Stimulated activated CD4-positive, alpha-beta T cell treated with anti-CD3 and anti-CD28 coated beads, Interleukin-2, amount 100 ng/mL, for 48 hours (primary cell): Measurements from ENCODE around the gene ATP12A.

ENCODE experiments used
- DNase-seq, 2 donors: peaks; one replicate each; pipeline ENCODE4 v3.0.0-alpha.2; 2020

The ATP12A gene

DNA sequence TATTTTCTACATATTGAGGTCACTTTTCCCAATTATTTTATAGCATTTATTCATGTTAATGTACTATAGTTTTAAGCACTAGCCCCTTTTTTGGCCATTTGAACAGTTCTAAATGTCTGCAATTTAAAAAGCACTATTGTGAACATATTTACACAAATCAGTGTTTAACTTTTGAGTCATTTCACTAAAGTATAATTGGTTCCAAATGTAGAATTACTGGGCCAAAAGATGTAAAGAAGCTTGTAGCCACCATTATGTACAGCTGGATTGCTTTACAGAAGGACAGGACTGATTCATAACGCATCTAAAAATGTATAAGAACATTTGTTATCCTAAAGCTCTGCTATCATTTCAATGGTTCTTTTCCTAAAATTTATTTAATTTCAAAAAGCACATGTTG, 16.6 kb upstream of the ATP12A start:
- no peak for DNase-seq

DNA sequence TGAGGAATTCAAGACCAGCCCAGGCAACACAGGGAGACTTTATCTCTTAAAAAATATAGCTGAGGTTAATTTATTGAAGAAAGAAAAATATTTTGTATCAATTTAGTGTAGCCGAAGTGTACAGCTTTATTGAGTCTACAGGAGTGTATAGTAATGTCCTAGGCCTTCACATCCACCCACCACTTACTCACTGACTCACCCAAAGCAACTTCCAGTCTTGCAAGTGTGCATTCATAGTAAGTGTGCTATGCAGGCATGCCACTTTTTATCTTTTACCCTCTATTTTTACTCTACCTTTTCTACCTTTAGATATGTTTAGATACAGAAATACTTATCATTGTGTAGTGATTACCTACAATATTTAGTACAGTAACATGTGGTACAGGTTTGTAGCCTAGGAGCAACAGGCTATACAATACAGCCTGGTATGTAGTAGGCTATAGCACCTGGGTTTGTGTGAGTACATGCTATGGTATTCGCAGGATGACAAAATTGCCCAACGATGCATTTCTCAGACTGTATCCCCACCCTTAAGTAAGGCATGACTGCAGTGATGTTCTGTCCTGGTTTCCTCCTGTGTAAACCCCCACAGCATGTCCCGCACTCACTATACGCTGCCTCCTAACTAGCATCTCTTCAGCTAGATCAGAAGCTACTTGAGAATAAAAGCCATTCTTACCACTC, 15.3 kb upstream of the ATP12A start:
- DNase-seq = no peak

DNA sequence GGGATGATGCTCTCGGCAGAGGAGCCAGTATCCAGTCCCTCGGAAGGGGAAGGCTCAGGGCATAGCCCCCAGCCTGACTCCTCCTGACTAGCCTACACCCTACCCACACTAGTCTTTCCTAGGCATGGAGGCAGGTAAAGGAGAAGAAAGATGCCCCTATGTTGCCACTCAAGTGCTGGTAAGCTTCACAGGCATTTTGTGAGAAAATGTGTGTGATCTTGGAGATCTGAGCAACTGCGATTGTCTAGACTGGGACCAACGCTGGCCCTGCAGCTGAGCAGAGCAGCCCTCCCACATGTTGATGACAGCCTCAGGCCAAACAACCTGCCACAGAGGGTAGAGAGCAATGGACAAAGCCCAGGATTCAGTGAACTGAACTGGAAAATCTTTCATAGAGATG, 11.7 kb upstream of the ATP12A start:
- no peak for DNase-seq

DNA sequence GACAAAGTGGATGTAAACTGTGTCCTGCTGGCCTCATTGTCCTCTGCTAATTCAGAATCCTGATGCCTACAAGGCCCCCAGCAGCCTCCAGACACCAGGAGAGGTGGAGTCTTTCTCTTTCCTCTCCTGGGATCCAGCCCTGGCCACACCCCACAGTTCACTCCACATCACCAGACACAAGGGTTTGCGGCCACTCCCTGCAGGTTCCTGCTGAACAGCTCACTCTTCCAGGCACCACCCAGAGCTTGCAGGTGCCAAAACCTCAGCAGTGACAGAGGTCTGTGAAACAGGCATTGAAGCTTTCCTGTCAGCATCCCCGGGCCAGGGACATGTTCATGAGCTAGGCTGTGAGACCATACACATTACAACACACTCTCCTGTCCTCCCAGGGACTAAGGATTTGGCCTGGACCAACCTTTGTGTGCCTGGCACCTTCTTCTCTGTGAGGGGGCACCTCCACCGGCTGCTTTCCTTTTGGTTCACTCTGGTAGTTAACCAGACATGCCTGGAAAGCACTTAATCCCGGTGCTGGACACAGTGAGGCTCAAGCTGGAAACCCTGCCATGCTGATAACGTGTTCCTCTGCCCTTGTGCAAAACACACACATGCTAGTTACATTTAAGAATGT, 11.1 kb upstream of the ATP12A start:
- DNase-seq = no peak

DNA sequence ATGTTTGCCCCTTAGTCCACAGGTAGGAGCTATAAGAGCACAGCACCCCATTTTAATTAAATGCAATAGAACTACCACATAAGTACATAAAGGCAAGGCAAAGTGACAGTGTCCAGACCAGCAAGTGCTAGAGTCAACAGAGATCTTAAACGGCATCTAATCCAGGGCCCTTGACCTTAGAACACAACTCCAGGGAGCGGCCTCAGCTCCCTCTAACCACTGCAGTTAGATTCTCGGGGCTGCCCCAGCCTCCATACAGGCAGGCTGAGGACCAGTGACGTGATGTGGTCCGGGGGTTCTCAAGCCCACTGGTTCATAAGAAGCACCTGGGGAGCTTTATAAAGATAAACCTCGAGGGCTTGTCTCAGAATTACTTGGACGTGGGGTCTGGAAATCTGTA, 10.0 kb upstream of the ATP12A start:
- no peak for DNase-seq

DNA sequence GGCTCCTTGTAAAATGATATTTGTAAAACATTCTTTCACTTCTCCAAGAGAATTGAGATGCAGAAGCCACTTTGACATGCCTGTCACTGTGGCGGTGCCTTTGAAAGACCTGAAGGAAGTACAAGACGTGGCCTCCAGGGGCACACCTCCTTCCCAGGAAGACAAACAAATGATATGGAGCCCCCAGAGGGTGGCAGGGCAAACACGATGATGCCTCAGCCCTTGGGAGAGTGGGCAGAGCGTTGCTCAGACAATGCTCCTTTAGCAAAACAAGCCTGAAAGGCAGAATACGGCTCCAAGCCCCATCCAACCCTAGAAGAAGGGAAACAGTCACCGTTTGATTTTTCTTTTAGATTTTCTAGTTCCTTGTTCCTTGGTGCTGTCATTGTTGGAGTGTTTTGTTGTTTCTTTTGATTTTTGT, 9.2 kb upstream of the ATP12A start:
- DNase-seq = no peak

DNA sequence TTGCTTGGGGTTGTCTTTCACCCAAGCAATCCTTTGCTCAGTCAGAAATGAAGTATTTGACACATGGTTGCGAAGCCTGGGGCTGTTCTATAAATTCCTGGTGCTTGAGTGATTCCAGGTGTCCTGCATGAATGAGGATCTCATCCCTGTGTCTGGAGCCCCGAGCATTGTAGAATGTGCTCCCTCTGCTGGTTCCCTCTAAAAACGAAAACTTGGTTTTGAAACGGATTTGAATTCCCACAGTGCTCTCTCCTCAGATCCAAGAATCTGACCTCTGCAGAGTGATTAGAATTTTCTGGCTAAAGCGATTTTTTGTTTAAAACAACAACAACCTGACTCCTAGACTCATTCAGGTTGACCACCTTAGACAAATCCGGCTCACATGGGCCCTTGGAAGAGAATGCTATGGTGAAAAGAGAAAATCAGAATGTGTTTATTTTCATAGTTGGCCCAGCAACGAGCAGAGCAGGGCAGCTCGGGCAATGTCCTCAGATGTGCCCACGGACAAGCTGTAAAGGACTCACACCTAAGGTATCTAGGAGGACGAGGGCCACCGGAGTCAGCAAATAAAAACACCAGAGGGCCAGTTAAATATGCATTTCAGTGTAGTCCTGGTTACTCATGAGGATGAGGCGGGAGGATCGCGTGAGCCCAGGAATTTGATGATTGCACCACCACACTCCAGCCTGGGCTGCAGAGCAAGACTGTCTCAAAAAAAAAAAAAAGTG, 8.7 kb upstream of the ATP12A start:
- peak in 1 of 2 donors; percentile 20 for DNase-seq

DNA sequence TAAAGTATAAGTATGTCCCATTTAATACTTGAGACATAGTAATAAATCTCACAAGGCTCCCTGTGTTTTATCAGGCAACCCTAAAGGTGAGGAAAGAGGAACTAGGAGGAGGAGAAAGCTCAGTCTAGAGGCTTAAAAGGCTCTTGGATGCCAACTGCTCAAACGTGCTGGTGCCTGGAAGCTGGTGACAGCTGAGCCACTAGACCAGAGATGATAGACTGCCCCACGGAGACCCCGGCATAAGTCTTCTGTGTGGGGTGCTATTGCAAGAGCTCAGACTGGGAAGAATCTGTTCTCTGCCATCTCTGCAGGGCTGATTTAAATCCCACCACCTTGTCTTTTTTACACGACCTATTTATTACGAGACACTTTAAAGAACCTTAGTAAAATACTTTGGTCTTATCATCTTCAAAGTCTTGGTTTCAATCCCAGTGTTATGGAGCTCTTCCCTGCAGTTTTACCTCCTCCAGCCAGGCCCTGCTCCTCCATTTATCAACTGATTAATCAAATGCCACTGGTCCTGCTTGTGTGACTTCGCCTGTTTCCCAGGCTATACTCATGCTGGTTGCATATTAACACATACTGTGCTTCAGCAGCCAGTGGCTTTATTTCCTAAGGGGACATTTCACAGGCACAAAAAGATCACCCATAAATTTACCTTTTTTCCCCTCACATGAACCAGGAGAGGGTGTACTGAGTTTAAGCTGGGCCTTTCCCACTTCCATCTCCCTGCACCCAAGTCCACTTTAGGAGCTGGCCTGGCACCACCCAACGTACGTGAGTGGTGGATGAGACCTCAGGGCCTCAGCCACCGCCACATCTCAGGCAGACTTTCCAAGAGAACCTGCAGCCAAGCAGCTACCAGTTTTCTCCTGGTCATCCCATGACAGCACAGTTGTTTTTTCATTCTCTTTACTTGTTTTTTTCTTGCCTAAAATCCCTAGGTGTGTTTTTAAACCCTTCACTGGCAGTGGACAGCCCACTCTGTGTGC, 7.8 kb upstream of the ATP12A start:
- DNase-seq = no peak

DNA sequence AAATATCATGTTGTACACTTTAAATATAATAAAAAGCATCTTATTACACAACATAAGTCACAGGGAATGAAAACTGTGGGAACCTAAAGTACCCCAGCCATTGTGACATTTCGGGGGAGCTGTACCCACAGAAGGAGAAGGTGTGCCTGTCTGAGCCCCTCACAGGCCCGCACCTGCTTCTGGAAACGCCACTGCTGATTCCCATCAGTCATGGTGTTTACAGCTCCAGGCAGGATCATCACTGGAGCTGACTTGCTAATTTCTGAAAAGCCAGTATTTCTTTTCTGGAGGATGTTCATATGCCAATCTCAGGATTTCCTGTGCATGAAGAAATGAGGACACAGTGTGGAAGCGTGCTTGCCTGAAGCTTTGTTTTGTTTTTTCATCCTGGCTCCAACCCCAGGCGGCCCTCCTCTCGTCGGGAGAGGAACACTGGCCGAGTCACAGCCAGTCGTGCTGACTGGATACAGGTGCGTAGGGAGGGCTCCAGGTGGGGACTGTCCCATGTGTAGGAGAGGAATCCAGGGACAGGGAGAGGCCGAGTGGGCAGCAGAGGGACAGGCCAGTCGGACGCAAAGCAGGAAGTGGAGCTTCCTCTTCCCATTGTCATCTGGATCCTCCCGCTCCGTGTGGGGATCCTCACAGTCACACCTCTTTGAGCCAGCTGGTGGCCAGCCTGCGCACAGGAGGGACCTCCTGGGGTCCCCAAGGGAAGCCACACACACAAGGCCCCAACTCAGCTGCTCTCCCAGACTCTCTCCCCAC, 4.2 kb upstream of the ATP12A start:
- no peak for DNase-seq

DNA sequence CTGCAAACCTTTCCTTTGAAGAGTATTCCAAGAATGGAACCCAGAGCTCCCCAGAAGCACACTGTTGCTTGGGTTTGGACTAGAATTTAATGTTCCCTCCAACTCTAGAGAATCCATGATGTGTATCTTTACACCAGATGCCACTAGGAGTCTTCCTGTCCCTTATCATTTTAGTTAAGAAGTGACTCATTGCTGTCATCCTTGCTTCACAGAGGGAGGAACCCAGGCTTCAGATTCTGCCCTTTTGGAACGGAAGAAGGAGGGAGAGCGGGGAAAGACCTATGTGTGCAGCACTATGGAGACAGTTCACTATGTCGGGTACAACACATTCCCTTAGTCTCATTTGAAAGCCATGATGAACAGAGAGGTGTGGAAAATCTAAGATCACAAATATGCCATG, 2.1 kb upstream of the ATP12A start:
- no peak for DNase-seq

DNA sequence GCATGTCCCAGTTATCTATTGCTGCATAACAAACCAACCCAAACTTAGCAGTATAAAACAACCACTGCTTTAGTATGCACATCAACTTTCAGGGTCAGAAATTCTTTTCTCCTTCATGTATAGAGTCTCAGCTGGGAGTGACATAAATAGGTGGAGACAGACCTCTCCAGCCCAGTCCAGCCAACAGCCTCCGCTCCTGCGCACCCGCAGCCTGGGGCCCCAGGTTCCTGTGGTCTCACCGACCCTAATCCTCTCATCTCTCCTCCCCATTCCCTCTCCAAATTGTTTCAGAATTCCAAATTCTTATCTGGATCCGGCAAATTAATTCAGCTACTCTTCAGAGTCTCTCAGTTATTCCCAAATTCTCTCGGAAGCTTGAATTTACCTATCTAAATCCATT, 522 bp upstream of the ATP12A start:
- DNase-seq = no peak

DNA sequence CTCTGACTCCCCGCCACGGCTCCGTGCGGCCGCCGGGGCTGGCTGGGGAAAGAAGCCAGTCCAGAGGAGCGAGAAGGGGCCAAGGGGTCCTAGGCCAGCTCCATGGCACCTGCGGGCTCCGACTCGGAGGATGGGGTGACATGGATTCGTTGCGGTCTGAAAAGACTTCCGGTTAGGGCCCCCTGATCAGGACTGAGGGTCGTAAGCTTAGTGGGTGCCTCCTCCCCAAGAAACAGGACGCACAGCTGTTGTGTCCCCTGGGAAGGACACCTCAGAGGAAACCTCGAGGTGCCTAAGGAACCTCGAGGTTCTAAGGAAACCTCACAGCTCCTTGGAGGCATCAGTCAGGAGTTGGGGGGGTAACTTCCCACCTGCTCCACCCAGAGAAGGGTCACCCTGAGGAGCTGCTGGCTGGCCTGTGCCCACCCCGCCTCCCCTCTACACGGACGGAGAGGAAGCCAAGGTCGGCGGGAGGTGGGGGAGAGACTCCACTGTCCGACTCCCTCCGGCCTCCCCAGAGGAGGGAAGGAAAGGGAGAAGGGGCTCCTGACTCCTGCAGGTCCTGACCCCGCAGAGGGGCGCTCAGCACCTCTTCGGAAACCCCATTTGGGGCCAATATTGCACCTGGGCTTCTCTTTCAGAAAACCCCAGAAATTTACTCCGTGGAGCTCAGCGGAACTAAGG, 855 bp downstream of the ATP12A start:
- DNase-seq = no peak

DNA sequence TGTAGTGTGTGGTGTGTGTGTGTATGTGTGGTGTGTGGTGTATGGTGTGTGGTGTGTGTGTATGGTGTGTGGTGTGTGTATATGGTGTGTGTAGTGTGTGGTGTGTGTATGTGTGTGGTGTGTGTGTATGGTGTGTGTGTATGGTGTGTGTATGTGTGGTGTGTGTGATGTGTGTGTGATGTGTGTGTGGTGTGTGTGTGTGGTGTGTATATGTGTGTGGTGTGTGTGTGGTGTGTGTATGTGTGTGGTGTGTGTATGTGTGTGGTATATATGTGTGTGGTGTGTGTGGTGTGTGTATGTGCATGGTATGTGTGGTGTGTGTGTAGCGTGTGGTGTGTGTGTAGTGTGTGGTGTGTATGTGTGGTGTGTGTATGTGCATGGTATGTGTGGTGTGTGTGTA, 1.7 kb downstream of the ATP12A start:
- no peak for DNase-seq

DNA sequence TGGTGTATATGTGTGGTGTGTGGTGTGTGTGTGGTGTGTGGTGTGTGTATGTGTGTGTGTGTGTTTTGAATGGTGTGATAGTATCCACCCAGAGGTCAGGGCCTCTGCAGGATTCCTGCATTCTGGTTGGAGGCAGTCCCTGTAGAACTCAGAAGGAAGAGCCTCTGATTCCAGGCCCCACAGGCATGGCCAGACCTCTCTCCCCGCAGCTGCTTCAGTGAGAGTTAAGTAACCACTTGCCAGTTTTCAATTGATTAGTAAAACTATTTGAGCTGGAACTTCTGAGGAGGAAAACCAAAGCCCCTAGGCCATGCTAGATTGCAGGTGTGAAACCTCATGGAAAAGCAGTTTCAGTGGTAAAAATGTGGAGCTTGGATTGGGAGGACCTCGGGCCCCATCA, 2.1 kb downstream of the ATP12A start:
- no peak for DNase-seq

DNA sequence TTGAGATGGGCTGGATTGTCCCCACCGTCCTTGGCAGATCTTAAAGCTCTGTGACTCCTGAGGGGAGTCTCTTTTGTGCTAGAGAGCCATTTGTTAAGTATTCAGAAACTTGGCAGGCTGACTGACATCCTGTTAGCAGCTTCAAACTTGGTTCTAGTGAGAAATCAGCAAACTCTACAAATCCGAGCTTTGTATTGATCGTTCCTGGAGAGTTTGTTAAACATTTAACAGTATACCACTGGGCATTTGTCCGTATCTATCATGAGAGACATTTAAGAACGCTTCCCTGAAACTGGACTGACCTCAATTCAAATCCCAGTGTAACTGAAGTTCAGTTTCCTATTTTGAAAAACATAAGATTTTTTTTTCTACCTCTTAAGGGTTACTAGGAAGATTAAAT, 3.1 kb downstream of the ATP12A start:
- no peak for DNase-seq

DNA sequence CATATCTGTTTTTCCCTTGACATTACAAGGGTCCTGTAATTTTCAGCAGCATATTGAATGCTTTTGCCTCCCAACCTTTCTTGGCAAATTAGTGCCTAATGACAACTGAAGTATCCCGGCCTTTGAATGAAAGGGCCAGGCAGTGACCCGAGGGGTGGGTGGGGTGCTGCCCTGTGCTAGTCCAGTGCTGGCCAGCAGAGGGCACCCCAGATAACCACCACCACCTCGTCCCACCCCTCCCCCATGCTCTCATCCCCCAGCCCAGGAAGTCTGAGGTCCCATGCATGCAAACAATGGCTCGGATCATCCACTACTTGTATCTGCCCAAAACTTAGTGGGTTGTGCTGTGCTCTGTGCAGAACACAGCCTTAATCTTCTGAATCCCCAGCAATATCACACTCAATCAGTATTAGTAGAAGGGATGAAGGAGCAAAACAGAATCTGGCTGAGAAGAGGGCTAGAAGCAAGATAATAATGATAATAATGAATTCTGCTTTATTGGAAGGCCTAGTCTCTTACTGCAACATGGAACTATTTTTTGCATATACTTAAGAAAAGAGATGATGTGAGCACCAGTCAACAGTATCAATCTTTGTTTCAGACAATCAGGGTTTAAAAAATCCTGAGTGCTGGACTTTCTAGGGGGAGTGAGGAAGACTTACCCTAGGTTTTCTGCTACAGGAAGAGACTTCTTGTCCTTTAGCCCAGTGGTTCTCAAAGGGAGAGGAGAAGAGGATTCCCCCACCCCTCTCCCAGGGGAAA, 3.8 kb downstream of the ATP12A start:
- DNase-seq = peak; percentile 65 to 69

DNA sequence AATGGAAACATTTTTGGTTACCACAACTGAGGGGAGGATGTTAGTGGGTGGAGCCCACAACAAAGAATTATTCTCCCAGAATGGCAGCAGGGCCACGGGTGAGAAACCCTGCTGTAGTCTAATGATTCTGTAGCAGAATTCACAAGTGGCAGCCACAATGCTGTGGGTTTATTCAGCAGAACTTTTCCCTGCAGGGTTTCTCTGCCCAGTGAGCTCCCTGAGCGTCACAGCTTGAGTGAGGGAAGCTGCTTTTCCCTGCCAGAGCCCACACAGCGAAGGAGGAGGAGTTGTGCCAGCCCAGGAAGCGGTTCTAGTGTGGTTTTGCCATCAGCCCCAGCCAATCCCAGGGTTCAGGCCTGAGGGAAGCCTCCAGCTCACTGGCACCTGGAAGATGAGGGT, 4.4 kb downstream of the ATP12A start:
- no peak for DNase-seq

DNA sequence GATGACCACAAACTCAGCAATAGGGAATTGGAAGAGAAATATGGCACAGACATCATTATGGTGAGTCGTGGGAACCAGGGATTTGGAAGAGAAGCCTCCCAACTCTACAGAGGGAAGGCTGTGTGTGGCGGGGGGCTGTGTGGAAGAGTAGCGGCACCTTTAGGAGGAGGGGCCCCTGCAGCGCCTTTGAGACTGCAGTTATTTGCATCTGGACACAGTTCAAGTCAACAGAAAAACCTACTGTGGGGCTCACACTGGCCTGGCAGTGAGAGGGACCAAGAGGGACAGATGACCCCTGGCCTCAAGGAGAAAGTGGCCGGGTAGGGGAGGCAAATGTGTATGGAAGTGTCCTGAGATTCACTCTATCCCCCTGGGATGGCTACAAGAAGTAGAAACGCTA, 5.1 kb downstream of the ATP12A start:
- no peak for DNase-seq

DNA sequence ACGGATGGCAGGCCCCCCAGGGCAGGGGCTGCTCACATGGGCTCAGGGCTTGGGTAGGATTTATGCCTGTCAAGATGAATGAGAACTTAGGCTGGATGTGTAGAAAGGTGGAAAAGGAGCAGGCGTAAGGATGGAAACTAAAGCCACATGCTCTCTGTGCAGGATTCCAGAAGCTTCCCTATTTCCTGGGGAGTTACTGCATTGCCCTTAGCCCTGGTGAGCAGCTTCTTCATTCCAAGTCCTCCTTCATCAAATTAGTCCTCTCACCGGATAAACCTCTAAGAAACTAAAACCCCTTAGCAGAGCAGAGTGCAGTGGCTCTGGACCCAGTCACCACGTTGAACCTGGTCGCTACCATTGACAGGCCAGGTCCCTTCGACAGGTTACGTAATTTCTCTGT, 7.4 kb downstream of the ATP12A start:
- DNase-seq = no peak

DNA sequence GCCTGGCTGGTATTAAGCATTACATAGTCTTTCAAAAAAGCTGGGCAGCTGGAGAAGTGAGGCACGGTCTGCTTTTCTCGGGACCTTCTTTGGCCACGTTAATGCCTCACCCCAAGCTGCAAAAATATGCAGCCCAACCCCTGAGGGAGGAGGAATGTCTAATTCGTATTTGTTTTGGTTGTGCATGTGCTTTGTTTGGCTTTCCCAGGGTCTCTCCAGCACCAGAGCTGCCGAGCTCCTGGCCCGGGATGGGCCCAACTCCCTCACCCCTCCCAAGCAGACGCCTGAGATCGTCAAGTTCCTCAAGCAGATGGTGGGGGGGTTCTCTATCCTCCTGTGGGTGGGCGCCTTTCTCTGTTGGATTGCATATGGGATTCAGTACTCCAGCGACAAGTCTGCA, 7.9 kb downstream of the ATP12A start:
- no peak for DNase-seq

DNA sequence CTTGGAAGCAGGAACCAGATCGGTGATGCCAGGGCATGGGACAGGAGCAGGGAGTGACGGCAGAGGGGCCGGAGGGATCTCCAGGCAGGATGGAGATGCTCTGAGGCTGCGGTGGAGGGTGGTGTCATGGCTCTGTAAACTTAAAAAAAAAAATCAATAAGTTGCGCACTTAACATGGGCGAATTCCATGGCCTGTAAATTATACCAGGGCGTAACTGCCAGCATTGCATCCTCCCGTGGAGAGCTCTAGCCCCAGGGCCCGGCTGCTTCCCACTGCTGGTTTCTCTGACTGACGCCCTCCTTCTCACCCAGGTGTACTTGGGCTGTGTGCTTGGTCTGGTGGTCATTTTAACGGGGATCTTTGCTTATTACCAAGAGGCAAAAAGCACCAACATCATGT, 8.7 kb downstream of the ATP12A start:
- DNase-seq = no peak
